HEK293 (cell line): ENCODE results near the gene VPS51.
"Not testable (repeated sequence)": the region's sequence is repeated elsewhere in the genome, so short reads cannot be mapped to it uniquely, and the experiment has no call there.

ENCODE experiments used
- CTCF ChIA-PET: fragments of 350-600 bp; formaldehyde crosslinking; extraction: SDS; loops from one replicate; lab custom pipeline; 2021; ENCODE audit warnings: antibody characterized with exemption; lab: Yijun Ruan, JAX
- POLR2A ChIA-PET: fragments of 300-600 bp; formaldehyde crosslinking; extraction: SDS; loops from one replicate; lab custom pipeline; 2020; ENCODE audit warnings: antibody characterized with exemption, inconsistent platforms; lab: Yijun Ruan, JAX
- H3K27ac ChIP-seq: fragments of 200-500 bp; sonication (Bioruptor generic); 2 replicates; pipeline ENCODE4 v1.5.1; 2014; ENCODE audit warnings: low read depth, low read length, control low read depth, inconsistent platforms; ENCODE audit errors: extremely low read depth
- H3K36me3 ChIP-seq, 2 experiments: fragments of 200-500 bp in 1 of 2; sonication (Bioruptor generic) in 1 of 2; 1 replicate in 1 of 2; 2 replicates in 1 of 2; pipeline ENCODE4 v1.5.1; 2014 to 2017; ENCODE audit warnings: inconsistent platforms in 2 of 2, low read length in 2 of 2; ENCODE audit not compliant: control insufficient read depth in 2 of 2, insufficient read depth in 1 of 2
- H3K4me1 ChIP-seq: fragments of 200-500 bp; sonication (Bioruptor generic); 2 replicates; pipeline ENCODE4 v1.5.1; 2014; ENCODE audit warnings: mild to moderate bottlenecking, low read length, inconsistent platforms; ENCODE audit not compliant: control insufficient read depth, insufficient read depth
- H3K4me3 ChIP-seq: 2 replicates; pipeline ENCODE4 v1.5.1; 2011; ENCODE audit warnings: low read depth, mild to moderate bottlenecking, control low read depth, low read length, moderate library complexity
- H3K9me3 ChIP-seq: fragments of 200-500 bp; sonication (Bioruptor generic); 2 replicates; pipeline ENCODE4 v1.5.1; 2014; ENCODE audit warnings: low read depth, low read length, inconsistent platforms; ENCODE audit not compliant: control insufficient read depth, insufficient read depth
- CTCF ChIP-seq: fragments of 450-650 bp; formaldehyde crosslinking; IDR thresholded peaks from 2 replicates; pipeline ENCODE4 v1.5.1; 2016; ENCODE audit warnings: missing biosample characterization, missing genetic modification characterization
- FEZF1 ChIP-seq: fragments of 450-650 bp; formaldehyde crosslinking; IDR thresholded peaks from 2 replicates; pipeline ENCODE4 v1.5.1; 2016; ENCODE audit warnings: missing biosample characterization, missing genetic modification characterization
- KLF1 ChIP-seq: fragments of 450-650 bp; formaldehyde crosslinking; IDR thresholded peaks from 2 replicates; pipeline ENCODE4 v1.5.1; 2016; ENCODE audit warnings: missing biosample characterization, missing genetic modification characterization
- KLF16 ChIP-seq: fragments of 450-650 bp; formaldehyde crosslinking; IDR thresholded peaks from 2 replicates; pipeline ENCODE4 v1.5.1; 2017; ENCODE audit warnings: missing biosample characterization, missing genetic modification characterization
- SCRT2 ChIP-seq: fragments of 450-650 bp; formaldehyde crosslinking; IDR thresholded peaks from 2 replicates; pipeline ENCODE4 v1.5.1; 2016; ENCODE audit warnings: missing biosample characterization, missing genetic modification characterization
- TSHZ1 ChIP-seq: fragments of 450-650 bp; formaldehyde crosslinking; IDR thresholded peaks from 2 replicates; pipeline ENCODE4 v1.5.1; 2016; ENCODE audit warnings: missing biosample characterization, missing genetic modification characterization, borderline replicate concordance
- ZNF112 ChIP-seq: fragments of 450-650 bp; formaldehyde crosslinking; IDR thresholded peaks from 2 replicates; pipeline ENCODE4 v1.5.0; 2017; ENCODE audit warnings: missing biosample characterization, missing genetic modification characterization
- ZNF324 ChIP-seq: fragments of 450-650 bp; formaldehyde crosslinking; IDR thresholded peaks from 2 replicates; pipeline ENCODE4 v1.5.1; 2016; ENCODE audit warnings: missing biosample characterization, missing genetic modification characterization
- ZNF473 ChIP-seq: fragments of 450-650 bp; formaldehyde crosslinking; IDR thresholded peaks from 2 replicates; pipeline ENCODE4 v1.5.1; 2017; ENCODE audit warnings: missing biosample characterization, missing genetic modification characterization
- ZNF521 ChIP-seq: fragments of 450-650 bp; formaldehyde crosslinking; IDR thresholded peaks from 2 replicates; pipeline ENCODE4 v1.5.1; 2017; ENCODE audit warnings: missing biosample characterization, mild to moderate bottlenecking, missing genetic modification characterization
- ZNF571 ChIP-seq: fragments of 450-650 bp; formaldehyde crosslinking; IDR thresholded peaks from 2 replicates; pipeline ENCODE4 v1.5.0; 2017; ENCODE audit warnings: missing biosample characterization, missing genetic modification characterization
- ZNF610 ChIP-seq: fragments of 450-650 bp; formaldehyde crosslinking; IDR thresholded peaks from 2 replicates; pipeline ENCODE4 v1.5.1; 2016; ENCODE audit warnings: missing biosample characterization, missing genetic modification characterization, borderline replicate concordance
- ZNF677 ChIP-seq: fragments of 450-650 bp; IDR thresholded peaks from 2 replicates; pipeline ENCODE4 v1.5.0; 2018; ENCODE audit warnings: missing biosample characterization, mild to moderate bottlenecking, missing genetic modification characterization, moderate library complexity
- ZNF707 ChIP-seq: fragments of 450-650 bp; formaldehyde crosslinking; IDR thresholded peaks from 2 replicates; pipeline ENCODE4 v1.5.1; 2016; ENCODE audit warnings: missing biosample characterization, missing genetic modification characterization
- ZXDB ChIP-seq: fragments of 450-650 bp; formaldehyde crosslinking; IDR thresholded peaks from 2 replicates; pipeline ENCODE4 v1.5.1; 2016; ENCODE audit warnings: missing biosample characterization, missing genetic modification characterization

The VPS51 gene

GRCh38 chr11:65118097-65118837 is 22.3 kb downstream of the VPS51 start:
- no peak overlapping the region for H3K4me3 ChIP-seq
- POLR2A ChIA-PET: interaction anchor here (0.9 to 1.8 kb wide), 5 partner anchors 17 to 122 kb away, joined by 3 to 8 read pairs (median 7); partner anchors contain the start of genes BATF2, CAPN1 and VPS51
- H3K36me3 ChIP-seq: peaks cover 3 to 62% of the 10 kb centered on the region in 2 experiments; a peak in 2 of 3 replicates
- no peaks in the 10 kb centered on the region for H3K9me3 ChIP-seq
- no peak for TF ChIP-seq ZNF677 (tag by site-specific recombination)
- TF ChIP-seq CTCF (tag by site-specific recombination): 0 out of 2 replicates have a peak, but pooled peaks have one; percentile 2
- 0 out of 2 replicates have a peak, but pooled peaks have one; percentile 5 for TF ChIP-seq KLF16 (tag by site-specific recombination)
- CTCF ChIA-PET: interaction anchor here (0.6 to 2.9 kb wide), 16 partner anchors 8 to 303 kb away, joined by 3 to 11 read pairs (median 4); partner anchors contain the start of gene SYVN1
- no peak overlapping the region for H3K27ac ChIP-seq
- peaks cover 3% of the 10 kb centered on the region; the same call in 1 of the 2 replicates for H3K4me1 ChIP-seq

- peaks cover 3 to 61% of the 10 kb centered on the region in 2 experiments; a peak in 2 of 3 replicates for H3K36me3 ChIP-seq
- not testable (repeated sequence) for H3K4me3 ChIP-seq, H3K27ac ChIP-seq, H3K9me3 ChIP-seq, H3K4me1 ChIP-seq
- ChIA-PET POLR2A (interaction anchor here (1.3 kb wide), 1 partner anchor 63 kb away, joined by 6 read pairs; the partner anchor contains the start of gene CAPN1), CTCF (interaction anchor here (0.8 to 3.4 kb wide), 12 partner anchors 8 to 304 kb away, joined by 3 to 37 read pairs (median 5); partner anchors contain the start of genes SYVN1 and TM7SF2)
Observed at GRCh38 chr11:65118891-65119669, 23.1 kb downstream of the VPS51 start.

- POLR2A ChIA-PET: interaction anchor here (1.3 kb wide), 1 partner anchor 62 kb away, joined by 6 read pairs; the partner anchor contains the start of gene CAPN1
- Histone ChIP-seq H3K27ac (no peak overlapping the region), H3K4me3 (no peak overlapping the region), H3K4me1 (peaks cover 3% of the 10 kb centered on the region; the same call in 1 of the 2 replicates), H3K9me3 (no peaks in the 10 kb centered on the region), H3K36me3 (peaks cover 3 to 61% of the 10 kb centered on the region in 2 experiments; a peak in 2 of 3 replicates)
- TF ChIP-seq FEZF1 (tag by site-specific recombination): no peak
- no peak for TF ChIP-seq CTCF (tag by site-specific recombination)
- no peak for TF ChIP-seq ZNF610
- no peak for TF ChIP-seq ZNF112
- no peak for TF ChIP-seq ZNF324 (tag by site-specific recombination)
- TF ChIP-seq ZNF473 (tag by site-specific recombination): no peak
- TF ChIP-seq ZNF521: no peak
- TF ChIP-seq KLF1 (tag by site-specific recombination): no peak
- TF ChIP-seq ZXDB (tag by site-specific recombination): no peak
- no peak for TF ChIP-seq ZNF707 (tag by site-specific recombination)
- TF ChIP-seq SCRT2 (tag by site-specific recombination): no peak
- no peak for TF ChIP-seq ZNF571
- TF ChIP-seq TSHZ1 (tag by site-specific recombination): no peak
- CTCF ChIA-PET: interaction anchor here (1.6 to 3.4 kb wide), 3 partner anchors 9 to 272 kb away, joined by 7 to 37 read pairs (median 10); partner anchors contain the start of gene TM7SF2
Observed at GRCh38 chr11:65119670-65119995, 23.6 kb downstream of the VPS51 start.
